Lower lobe of right lung (tissue), 2 donors: ENCODE results near the gene MXRA8. TPM values are rescaled to one million over a fixed set of nuclear protein-coding genes. Genes with fewer than 3 reads are reported as not detected.

Experiments
- ATAC-seq, 2 donors: fragments of 200-7000 bp; cut with Tn5 transposase; one replicate each; pipeline ENCODE4 v1.9.1; 2020 to 2022; ENCODE audit warnings: mild to moderate bottlenecking in 2 of 2, moderate library complexity in 2 of 2
- DNase-seq: peaks from one replicate; pipeline ENCODE4 v3.0.0-alpha.2; 2020
- H3K27ac ChIP-seq: fragments of 200-600 bp; one replicate; pipeline ENCODE4 v1.8.0; 2022
- H3K27me3 ChIP-seq: fragments of 200-600 bp; one replicate; pipeline ENCODE4 v1.8.0; 2022; ENCODE audit warnings: low read depth
- H3K36me3 ChIP-seq: fragments of 200-600 bp; one replicate; pipeline ENCODE4 v1.8.0; 2022; ENCODE audit warnings: mild to moderate bottlenecking
- H3K4me1 ChIP-seq: fragments of 200-600 bp; one replicate; pipeline ENCODE4 v1.8.0; 2022
- H3K4me3 ChIP-seq: fragments of 200-600 bp; one replicate; pipeline ENCODE4 v1.8.0; 2022; ENCODE audit warnings: mild to moderate bottlenecking
- H3K9me3 ChIP-seq: fragments of 200-600 bp; one replicate; pipeline ENCODE4 v1.8.0; 2022
- intact Hi-C: fragments of 100-400 bp; cut with DNase I; formaldehyde crosslinking; loops from one replicate; pipeline ENCODE4 v1.11.0; 2022
- total RNA-seq: library from RNA; stranded (reverse); fragmentation: NEBNext Ultra II Directional; extraction: Animal tissue kit (Norgen Biotek cat#: 25700); gene quantifications from one replicate; pipeline ENCODE4 v1.2.1, GENCODE V29; 2021
- TF ChIP-seq, protein P1 (sequence below): fragments of 200-600 bp; IDR thresholded peaks from one replicate; pipeline ENCODE4 v1.8.0; 2022; ENCODE audit warnings: antibody characterized with exemption, mild to moderate bottlenecking
- donor health status: DM: no; HTN: yes; CAD: no; lungs with severe emphysema.

The MXRA8 gene
- total RNA-seq, 1 donor from 2014 or later, result 39.3 TPM

DNA sequence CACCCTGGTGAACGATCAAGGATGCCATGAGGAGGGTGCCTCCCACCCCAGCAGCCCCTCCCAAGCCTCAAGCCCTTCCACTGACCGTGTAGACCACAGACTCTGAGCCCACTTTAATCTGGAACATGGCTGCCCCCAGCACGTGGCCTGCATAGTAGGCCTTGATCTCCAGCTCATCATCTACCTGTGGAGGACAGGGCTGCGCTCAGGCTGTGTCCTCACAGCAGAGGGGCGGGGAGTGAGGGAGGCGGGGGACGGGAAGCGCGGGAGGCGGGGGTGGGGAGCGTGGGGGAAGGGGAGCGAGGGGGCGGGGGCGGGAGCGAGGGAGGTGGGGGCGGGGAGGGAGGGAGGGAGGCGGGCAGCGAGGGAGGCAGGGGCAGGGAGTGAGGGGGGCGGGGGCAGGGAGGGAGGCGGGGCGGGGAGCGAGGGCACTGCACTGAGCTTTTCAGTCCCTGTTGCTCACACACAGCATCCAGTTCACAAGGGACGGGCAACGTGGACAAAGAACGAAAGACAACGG lies 42.9 kb downstream of the MXRA8 start:
- Histone ChIP-seq H3K36me3 (peaks cover 88% of the 10 kb centered on the region), H3K27me3 (no peaks in the 10 kb centered on the region), H3K4me1 (peaks cover 14% of the 10 kb centered on the region), H3K27ac (no peak overlapping the region), H3K9me3 (no peaks in the 10 kb centered on the region), H3K4me3 (no peak overlapping the region)
- no peak for ATAC-seq
- intact Hi-C loops, result no loop called here
- no peak for DNase-seq
- TF ChIP-seq, protein P1, sequence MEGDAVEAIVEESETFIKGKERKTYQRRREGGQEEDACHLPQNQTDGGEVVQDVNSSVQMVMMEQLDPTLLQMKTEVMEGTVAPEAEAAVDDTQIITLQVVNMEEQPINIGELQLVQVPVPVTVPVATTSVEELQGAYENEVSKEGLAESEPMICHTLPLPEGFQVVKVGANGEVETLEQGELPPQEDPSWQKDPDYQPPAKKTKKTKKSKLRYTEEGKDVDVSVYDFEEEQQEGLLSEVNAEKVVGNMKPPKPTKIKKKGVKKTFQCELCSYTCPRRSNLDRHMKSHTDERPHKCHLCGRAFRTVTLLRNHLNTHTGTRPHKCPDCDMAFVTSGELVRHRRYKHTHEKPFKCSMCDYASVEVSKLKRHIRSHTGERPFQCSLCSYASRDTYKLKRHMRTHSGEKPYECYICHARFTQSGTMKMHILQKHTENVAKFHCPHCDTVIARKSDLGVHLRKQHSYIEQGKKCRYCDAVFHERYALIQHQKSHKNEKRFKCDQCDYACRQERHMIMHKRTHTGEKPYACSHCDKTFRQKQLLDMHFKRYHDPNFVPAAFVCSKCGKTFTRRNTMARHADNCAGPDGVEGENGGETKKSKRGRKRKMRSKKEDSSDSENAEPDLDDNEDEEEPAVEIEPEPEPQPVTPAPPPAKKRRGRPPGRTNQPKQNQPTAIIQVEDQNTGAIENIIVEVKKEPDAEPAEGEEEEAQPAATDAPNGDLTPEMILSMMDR, result no peak

DNA sequence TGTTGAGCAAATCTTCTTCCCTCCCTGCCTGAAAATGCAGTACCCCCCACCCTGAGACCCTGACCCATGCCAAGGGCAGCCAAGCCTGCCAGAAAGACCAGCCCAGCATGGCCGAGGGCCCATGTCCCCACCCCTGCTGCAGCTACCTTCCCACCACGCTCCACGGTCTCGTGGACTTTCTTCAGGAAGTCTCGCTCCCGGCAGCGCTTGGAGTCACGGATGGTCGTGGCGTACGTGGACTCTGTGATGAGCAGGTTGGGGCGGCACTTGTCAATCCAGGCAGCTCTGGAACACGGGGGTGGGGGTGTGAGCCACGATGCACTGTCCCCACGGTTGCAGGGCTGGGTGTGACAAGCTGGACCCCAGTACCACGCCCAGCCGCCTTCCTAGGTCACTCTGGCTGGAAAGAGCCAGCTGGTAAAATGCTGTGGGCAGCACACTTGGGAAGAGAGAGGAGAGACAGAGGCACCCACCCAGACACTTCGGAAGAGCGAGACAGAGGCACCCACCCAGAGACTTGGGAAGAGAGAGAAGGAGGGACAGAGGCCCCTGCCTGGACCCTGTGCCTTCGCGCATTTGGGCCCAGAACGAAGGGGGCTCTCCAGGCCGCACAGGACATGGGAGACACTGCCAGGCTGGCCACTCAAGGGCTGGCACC lies 43.5 kb downstream of the MXRA8 start:
- no peak overlapping the region for H3K27ac ChIP-seq
- no peak overlapping the region for H3K4me3 ChIP-seq
- H3K4me1 ChIP-seq, result peaks cover 16% of the 10 kb centered on the region
- no peak for ATAC-seq
- H3K36me3 ChIP-seq, result peaks cover 88% of the 10 kb centered on the region
- no peaks in the 10 kb centered on the region for H3K9me3 ChIP-seq
- TF ChIP-seq, protein P1, result no peak
- DNase-seq, result no peak
- intact Hi-C loops, result no loop called here
- H3K27me3 ChIP-seq, result no peaks in the 10 kb centered on the region

- intact Hi-C loops, result no loop called here
- Histone ChIP-seq H3K4me3 (no peak overlapping the region), H3K27me3 (no peaks in the 10 kb centered on the region), H3K27ac (no peak overlapping the region), H3K9me3 (no peaks in the 10 kb centered on the region), H3K4me1 (peaks cover 22% of the 10 kb centered on the region), H3K36me3 (peaks cover 86% of the 10 kb centered on the region)
- ATAC-seq (no peak), DNase-seq (no peak)
- TF ChIP-seq, protein P1, result no peak
Measured at GRCh38 chr1:1314237-1314586, 44.1 kb downstream of the MXRA8 start.

GRCh38 chr1:1313500-1314236 lies 44.7 kb downstream of the MXRA8 start:
- Histone ChIP-seq H3K4me3 (no peak overlapping the region), H3K9me3 (no peaks in the 10 kb centered on the region), H3K27ac (no peak overlapping the region), H3K27me3 (no peaks in the 10 kb centered on the region), H3K4me1 (peaks cover 21% of the 10 kb centered on the region), H3K36me3 (peaks cover 80% of the 10 kb centered on the region)
- DNase-seq (no peak), ATAC-seq (no peak)
- intact Hi-C loops, result no loop called here
- TF ChIP-seq, protein P1, result no peak

- peaks cover 75% of the 10 kb centered on the region for H3K36me3 ChIP-seq
- no peak for ATAC-seq
- H3K4me3 ChIP-seq, result no peak overlapping the region
- peaks cover 12% of the 10 kb centered on the region for H3K4me1 ChIP-seq
- intact Hi-C loops, result no loop called here
- H3K27ac ChIP-seq, result no peak overlapping the region
- no peaks in the 10 kb centered on the region for H3K9me3 ChIP-seq
- DNase-seq, result no peak
- TF ChIP-seq, protein P1, result no peak
- no peaks in the 10 kb centered on the region for H3K27me3 ChIP-seq
Measured at GRCh38 chr1:1312450-1313314, 45.7 kb downstream of the MXRA8 start.
